GM18907 (cell line): ENCODE measurements around the gene CAMTA1.
"Not testable (repeated sequence)": the region's sequence is repeated elsewhere in the genome, so short reads cannot be mapped to it uniquely, and the experiment has no call there.

ENCODE experiments used
- ATAC-seq: cut with Tn5 transposase; IDR thresholded peaks from one replicate; pipeline ENCODE4 v1.9.1; 2021; ENCODE audit warnings: mild to moderate bottlenecking, moderate library complexity; ENCODE audit not compliant: unreplicated experiment

The CAMTA1 gene

DNA sequence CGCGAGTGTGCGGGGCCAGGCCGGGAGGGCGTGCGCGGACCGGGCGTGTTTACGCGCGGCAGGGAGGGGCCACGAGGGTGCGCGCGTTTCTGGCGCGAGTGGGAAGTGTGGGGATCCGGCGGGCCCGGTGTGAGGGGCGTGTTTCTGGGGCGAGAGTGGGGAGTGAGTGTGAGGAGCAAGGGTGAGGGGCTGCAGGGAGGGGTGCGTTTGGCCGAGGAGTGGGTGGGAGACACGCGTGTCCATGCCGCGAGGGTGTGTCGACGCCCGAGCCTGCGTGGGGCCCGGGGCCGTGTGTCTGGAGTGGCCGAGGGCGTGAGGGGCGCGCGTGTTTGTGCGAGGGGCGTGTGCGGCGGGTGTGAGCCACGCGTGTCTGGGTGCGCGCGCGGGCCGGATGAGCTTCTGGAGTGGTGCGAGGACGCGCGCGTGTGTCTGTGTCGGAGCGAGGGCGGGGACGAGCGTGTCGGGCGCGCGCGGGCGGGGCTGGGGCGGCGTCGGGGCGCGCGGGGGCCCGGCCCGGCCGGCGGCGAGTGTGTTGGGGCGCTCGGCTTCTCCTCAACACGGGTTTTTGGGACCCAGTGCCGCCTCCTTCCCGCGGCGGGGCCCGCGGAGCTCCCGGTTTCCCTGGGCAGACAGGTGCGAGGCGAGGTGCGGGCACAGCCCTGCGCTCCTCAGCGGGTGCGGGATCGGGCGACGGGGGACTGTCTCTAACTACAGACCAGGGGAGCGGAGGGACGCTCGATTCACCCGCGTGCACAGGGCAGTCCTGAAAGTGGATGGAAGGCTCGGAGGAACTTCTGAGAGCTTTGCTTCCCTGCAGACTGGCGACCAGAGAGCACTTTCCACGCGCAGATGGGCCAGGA is 920.0 kb downstream of the CAMTA1 start:
- no peak for ATAC-seq

DNA sequence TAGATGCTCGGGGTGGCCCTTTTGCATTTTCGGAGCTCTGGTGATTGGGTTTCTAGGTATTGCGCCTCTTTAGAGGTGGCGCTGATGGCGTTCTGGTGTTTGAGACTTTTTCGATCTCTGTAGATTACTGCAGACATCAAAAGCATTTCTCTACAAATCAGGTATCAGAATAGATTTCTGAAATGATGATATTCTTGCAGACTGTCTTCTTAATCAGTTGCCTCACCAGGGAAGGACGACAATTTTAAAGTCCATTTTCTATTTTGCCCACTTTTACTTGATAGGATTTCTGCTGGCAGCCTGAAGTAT is 920.6 kb downstream of the CAMTA1 start:
- ATAC-seq: no peak

DNA sequence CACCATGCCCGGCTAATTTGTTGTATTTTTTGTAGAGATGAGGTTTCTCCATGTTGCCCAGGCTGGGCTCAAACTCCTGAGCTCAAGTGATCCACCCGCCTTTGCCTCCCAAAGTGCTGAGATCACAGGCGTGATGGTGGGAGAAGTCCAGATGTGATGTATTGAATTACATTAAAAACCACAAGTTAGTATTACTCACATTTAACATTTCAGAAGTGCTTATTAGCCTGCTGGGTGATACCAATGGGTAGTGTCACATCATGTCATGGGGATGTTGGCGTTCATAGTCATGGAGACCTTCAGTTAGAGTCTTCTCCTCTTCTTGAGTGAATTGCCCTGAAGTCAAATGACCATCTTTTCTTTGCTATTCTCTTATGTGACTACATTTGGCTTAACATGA is 922.3 kb downstream of the CAMTA1 start:
- ATAC-seq: no peak

DNA sequence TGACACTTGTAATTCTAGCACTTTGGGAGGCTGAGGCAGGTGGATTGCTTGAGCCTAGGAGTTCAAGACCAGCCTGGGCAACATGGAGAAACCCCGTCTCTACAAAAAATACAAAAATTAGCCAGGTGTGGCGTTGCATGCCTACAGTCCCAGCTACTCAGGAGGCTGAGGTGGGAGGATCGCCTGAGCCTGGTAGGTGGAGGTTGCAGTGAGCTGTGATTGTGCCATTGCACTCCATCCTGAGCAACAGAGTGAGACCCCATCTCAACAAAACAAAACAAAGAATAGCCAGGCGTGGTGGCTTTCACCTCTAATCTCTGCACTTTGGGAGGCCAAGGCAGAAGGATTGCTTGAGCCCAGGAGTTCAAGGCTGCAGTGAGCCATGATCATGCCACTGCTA is 922.8 kb downstream of the CAMTA1 start:
- ATAC-seq: not testable (repeated sequence)

DNA sequence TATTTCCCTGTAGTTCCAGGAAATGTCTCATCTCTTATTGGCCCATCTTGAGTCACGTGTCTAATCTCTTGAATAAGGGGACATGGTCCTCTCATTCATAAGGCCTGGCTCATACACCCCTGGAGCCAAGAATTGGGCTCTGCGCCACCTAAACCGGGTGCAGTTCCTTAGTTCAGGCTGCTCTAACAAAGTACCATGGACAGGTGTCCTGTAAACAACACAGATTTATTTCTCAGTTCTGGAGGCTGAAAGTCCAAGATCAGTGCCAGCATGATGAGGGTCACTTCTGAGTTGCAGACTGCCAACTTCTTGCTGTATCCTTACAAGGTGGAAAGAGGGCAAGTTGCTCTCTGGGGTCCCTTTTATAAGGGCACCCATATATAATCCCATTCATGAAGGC is 925.6 kb downstream of the CAMTA1 start:
- no peak for ATAC-seq

DNA sequence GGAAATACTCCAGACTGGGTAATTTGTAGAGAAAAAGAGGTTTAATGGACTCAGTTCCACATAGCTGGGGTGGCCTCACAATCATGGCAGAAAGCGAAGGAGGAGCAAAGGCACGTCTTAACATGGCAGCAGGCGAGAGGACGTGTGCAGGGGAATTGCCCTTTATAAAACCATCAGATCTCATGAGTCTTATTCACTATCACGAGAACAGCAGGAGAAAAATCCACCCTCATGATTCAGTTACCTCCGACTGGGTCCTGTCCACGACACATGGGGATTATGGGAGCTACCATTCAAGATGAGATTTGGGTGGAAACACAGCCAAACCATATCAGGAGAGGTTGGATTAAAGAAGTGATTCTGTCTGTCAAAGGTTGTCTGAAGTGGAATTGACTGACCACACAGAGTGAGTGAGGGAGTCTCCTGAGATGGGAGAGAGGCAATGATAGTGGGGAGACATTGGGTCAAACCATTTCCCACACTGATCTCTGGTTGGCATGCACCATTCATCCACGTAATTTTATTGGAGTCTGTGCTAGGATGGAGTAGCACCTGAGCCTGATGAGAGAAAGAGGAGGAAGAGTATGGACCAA is 927.6 kb downstream of the CAMTA1 start:
- no peak for ATAC-seq

DNA sequence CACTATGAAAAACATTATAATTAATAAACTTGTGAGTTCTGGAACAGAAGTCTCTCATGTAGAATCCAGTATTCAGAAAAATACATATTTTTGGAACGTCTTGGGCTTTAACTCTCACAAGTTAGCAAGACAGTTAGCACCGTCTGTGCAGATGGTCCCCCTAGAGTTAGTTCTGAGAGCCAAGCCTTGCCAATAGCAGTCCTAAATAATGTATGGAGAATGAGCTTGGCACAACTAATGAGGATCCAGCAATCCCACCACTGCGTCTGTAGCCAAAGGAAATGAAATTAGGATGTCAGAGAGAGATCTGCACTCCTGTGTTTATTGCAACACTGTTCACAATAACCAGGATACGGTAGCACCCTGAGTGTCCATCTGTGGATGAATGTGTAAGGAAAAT is 931.3 kb downstream of the CAMTA1 start:
- no peak for ATAC-seq

DNA sequence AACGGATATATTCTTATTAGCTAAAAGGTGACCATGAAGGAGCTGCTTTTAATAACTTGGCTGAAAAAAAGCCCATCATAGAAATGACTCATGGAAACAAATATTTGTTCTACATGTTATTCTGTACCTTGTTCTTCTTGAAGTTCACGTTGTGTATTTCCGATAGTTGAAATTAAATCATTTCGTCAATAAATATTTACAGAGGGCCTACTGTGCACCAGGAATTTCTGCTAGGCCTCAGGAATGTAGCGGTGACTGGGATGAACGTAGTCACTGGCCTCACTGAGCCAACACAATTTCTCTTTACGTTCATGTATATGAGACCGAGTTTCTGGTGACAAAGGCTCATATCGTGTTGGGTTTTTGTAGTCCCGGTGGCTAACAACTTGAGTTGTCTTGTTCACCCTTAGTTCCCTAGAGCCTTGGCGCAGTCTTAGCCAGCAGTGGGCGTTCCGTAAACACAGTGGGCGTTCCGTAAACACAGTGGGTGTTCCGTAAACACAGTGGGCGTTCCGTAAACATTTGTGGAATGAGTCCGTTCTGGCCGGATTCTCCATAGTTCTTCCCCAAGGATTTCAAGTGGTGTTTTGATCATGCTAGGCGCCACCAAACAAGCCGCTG is 932.6 kb downstream of the CAMTA1 start:
- ATAC-seq: no peak

DNA sequence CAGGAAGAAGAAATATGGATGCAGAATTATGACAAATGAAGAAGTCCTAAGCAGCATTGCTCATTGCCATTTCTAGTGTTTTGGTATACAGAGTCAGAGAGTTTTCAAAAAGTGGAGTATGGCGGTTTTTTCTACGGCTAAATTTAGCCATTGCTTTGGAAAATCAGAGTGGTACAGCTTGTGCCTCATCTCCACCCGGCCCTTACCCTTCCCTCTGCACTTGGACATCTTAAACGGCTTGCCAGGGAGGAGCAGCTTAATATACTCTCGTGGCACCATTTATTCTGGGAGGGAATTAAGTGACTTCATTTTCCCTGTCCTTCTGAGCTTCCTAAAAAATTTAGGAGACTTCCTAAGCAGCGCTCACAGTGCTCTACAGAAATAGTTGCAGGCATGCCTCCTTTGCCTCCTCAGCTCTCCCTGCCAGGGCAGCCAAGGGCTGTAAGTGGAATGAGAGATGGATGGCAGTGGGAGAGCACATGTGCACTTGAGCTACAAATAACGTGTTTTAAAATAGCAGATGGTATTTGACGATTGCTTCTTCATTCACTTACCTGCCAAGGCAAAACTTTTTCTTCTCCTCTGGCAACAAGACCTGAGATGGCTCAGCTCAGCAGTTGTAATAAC is 934.3 kb downstream of the CAMTA1 start:
- ATAC-seq: no peak

DNA sequence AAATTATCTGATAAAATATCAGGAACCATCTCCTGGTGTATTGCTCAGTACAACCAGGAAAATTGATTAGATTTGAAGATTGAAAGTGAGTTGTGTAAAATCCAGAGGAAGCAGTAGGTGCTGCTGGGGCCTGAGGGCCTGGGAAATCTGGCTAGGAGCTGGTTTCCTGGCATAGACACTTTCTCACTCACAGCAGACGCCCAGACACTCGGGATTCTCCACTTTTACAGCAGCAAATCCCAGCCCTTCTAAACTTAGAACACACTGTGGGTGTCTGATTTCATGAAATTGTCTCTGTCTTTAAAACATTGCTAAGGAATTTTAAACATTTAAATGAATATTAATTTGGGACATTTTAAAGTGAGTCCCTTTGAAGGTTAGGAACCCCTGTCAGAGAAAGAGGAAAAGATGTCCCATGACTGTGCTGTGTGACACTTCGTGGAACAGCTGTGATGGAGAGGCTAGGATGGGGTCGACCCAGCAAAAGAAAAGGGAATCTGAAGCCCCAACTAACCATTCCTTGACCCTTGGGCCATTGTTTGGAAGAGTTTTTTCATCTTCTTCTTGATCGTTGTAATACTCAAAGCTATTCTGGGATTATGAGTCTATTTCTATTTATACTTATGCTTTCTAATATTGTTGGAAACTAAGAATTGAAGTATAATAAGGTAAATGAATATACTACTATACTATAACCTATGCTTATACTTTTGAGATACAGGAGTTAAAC is 936.9 kb downstream of the CAMTA1 start:
- ATAC-seq: no peak

DNA sequence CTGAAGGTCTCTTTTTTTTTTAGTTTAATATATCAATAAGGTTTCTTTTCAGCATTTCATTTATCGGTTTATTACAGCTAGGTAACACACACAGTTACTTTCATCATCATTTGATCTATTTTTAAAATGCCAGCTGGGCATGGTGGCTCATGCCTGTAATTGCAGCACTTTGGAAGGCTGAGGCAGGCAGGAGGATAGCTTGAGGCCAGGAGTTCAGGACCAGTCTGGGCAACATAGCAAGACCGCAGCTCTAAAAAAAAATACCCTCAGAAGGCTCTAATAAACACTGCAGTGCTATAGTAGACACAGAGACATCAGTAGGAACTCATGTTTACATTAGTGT is 937.4 kb downstream of the CAMTA1 start:
- no peak for ATAC-seq

DNA sequence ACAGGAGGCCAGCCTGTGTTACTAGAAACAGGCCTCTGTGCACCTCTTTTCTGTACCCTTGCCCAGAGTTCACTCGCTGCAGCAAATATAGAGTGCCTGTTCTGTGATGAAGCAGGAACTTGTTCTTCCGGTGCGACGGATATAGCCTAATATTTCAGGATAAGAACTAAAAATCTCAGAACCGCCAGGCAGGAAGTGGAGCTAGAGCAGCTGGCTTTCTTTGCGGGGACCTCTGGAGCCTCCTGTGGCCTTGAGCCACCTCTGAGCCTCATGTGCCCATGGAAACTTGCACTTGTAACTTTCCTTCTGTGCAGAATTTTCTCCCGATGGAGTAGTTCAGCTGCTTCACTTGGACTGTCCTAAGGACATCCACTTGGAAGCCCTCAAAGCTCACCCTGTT is 941.4 kb downstream of the CAMTA1 start:
- ATAC-seq: no peak

DNA sequence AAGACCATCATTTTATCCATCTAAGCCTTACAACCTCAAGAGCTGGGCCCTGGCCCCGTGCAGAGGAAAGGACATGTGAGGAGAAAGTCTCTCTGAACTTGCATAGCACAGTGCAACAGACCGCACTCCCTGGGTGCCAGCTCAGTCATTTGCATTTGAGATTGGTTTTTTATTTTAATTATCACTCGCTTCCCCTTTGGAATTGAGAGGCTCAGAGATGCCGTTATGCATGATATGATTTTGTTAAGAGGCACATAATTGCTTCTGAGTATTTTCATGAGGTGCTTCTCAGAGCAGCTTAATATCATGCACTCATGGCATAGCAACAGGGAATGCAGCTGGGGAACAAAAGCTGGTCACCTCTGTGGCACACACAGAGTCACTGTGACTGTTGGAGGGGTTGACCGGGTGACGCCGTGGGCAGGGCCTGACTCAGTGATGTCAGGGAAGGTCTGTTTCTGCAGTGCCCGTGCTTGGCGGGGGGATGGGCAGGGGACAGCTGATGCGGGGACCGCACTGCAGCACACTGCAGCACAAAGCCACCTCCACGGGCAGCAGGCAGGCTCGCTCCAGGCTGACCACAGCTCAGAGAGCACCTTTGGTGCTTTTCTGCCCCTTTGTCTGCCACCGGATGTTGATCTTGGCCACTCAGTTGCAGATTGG is 942.7 kb downstream of the CAMTA1 start:
- ATAC-seq: no peak

DNA sequence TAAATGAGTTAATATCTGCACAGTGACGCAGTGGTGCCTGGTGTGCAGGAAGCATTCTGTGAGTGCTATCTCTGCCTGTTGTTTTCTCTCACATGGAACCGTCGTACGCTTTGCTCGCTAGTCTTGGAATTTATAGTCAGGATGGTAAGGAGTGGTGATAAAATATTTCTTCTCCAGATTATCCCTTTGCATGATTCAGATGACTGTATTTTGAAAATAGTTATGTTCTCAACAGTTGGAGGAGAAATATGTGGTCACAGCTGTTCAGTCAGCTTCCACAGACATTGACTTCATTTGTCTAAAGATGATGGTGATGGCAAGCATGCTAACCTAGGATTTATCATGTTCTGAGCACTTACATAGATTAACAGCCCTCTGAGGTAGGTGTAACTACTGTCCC is 944.5 kb downstream of the CAMTA1 start:
- ATAC-seq: no peak

DNA sequence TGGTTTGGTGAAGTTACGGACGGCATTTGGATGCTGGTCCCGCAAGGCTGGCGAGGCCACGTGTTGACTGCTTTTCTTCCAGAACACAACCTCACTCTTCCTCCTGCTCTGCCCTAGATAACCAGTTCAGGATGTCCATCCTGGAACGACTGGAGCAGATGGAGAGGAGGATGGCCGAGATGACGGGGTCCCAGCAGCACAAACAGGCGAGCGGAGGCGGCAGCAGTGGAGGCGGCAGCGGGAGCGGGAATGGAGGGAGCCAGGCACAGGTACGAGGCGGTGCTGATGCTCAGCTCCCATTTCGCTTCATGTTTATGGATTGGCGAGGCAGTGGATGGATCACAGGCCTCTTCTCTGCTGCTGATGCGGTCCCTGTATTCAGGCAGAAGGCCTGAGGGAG is 947.1 kb downstream of the CAMTA1 start:
- ATAC-seq: no peak

DNA sequence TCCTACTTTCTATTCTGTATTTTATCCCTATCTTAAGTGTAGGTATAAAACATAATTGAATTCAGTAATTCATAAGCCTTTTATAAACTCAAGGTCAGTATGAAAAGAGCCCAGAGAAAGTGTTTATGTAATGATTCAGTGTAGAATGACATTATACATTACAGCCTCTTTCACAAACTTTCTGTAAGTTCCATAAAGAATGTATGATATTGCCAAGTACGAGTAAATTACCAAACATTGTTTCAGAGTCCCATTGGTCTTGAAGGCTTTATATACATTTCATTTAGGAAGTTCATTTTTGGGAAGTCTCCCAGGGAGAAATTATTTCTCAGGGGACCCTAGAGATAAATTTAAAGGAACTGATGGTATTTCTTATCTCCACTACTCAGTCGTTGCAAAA is 948.0 kb downstream of the CAMTA1 start:
- no peak for ATAC-seq

DNA sequence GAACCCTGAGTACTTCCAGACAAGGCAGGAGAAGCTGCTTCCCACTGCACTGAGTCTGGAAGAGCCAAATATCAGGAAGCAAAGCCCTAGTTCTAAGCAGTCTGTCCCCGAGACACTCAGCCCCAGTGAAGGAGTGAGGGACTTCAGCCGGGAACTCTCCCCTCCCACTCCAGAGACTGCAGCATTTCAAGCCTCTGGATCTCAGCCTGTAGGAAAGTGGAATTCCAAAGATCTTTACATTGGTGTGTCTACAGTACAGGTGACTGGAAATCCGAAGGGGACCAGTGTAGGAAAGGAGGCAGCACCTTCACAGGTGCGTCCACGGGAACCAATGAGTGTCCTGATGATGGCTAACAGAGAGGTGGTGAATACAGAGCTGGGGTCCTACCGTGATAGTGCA is 952.8 kb downstream of the CAMTA1 start:
- no peak for ATAC-seq

DNA sequence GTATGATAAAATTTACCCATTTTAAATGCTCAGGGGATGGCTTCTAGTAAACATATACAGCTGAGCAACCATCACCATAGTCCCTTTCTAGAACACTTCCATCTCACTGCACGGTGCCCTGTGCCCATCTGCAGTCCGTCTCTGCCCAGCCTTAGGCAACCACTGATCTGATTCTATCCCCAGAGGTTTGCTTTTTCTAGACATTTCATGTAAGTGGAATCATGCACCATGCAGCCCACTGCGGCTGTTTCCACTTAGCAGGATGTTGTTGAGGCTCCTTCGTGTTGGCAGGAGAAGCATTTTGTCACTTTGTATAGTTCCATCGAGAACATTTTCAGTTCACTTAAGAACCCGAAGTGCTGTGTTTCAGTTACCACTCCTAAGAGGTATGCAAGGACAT is 958.1 kb downstream of the CAMTA1 start:
- no peak for ATAC-seq

DNA sequence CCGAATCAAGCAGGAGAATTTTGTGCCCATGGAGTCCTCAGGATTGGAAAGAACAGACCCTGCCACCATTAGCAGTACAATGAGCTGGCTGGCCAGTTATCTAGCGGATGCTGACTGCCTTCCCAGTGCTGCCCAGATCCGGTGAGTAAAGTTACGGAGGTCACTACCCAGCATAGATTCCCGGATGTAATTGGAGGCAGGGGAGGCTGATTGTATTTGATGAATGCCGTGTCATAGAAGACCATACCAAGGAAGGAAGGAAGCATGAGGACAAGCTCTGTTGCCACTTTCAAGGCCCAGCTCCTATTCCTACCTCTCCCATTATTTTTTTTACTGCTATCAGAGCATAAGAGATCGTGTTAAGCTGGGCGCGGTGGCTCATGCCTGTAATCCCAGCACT is 959.6 kb downstream of the CAMTA1 start:
- no peak for ATAC-seq

DNA sequence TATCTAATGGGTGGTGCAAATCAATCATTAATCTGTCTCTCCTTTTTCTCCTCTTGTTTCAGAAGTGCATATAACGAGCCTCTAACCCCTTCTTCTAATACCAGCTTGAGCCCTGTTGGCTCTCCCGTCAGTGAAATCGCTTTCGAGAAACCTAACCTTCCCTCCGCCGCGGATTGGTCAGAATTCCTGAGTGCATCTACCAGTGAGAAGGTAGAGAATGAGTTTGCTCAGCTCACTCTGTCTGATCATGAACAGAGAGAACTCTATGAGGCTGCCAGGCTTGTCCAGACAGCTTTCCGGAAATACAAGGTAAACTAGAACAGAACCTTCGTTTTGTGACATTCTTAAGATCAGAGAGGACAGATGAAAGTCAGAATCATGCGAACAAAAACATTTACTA is 960.5 kb downstream of the CAMTA1 start:
- no peak for ATAC-seq

DNA sequence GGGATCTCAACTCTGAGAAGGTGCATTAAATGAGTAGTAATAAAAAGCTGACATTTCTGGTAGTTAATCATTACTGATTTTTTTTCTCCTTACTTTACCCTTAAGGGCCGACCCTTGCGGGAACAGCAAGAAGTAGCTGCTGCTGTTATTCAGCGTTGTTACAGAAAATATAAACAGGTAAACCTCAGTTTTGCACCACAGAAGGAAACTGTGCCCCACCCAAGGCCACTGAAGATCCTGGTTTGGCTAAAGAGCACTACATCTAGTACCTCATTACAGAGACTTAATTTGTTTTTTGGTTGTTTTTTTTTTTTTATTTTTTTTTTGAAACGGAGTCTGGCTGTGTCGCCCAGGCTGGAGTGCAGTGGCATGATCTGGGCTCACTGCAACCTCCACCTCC is 962.4 kb downstream of the CAMTA1 start:
- ATAC-seq: no peak
